SU-DHL-6 (cell line): ENCODE results near the gene LRRK1.

Source experiments
- H2AFZ ChIP-seq: fragments of 200-600 bp; sonication (generic); 2 replicates; pipeline ENCODE4 v1.6.1; 2014; ENCODE audit warnings: low read depth, mild to moderate bottlenecking, moderate library complexity, mixed read lengths, antibody characterized with exemption, low read length; ENCODE audit not compliant: severe bottlenecking
- H3F3A ChIP-seq: fragments of 200-600 bp; shearing (Covaris generic); 2 replicates; pipeline ENCODE4 v1.6.0; 2016; ENCODE audit warnings: antibody characterized with exemption, mild to moderate bottlenecking; ENCODE audit not compliant: insufficient read depth
- H3K27ac ChIP-seq: fragments of 200-600 bp; sonication (generic); 2 replicates; pipeline ENCODE4 v1.5.1; 2016; ENCODE audit warnings: low read depth, mild to moderate bottlenecking, low read length, moderate library complexity, mixed read lengths
- H3K27me3 ChIP-seq: fragments of 200-600 bp; sonication (generic), shearing (Covaris generic); 2 replicates; pipeline ENCODE4 v1.6.0; 2014; ENCODE audit warnings: mild to moderate bottlenecking, low read length
- H3K36me3 ChIP-seq: fragments of 200-600 bp; sonication (generic); 2 replicates; pipeline ENCODE4 v1.6.1; 2014; ENCODE audit warnings: mild to moderate bottlenecking, low read length, mixed read lengths
- H3K4me2 ChIP-seq: fragments of 300-600, 200-600 bp; shearing (Covaris generic), sonication (generic); 2 replicates; pipeline ENCODE4 v1.6.0; 2014; ENCODE audit warnings: low read length, low read depth, mild to moderate bottlenecking; ENCODE audit not compliant: poor library complexity, severe bottlenecking
- H3K4me3 ChIP-seq: fragments of 200-600 bp; sonication (generic); 2 replicates; pipeline ENCODE4 v1.5.1; 2014; ENCODE audit warnings: antibody characterized with exemption, low read length, mild to moderate bottlenecking, mixed read lengths; ENCODE audit not compliant: insufficient read depth, poor library complexity, severe bottlenecking
- H3K79me2 ChIP-seq: fragments of 200-600 bp; sonication (generic); 2 replicates; pipeline ENCODE4 v1.6.1; 2014; ENCODE audit warnings: mild to moderate bottlenecking, low read length, moderate library complexity; ENCODE audit not compliant: insufficient read depth
- H3K9ac ChIP-seq: fragments of 200-600 bp; sonication (generic); 2 replicates; pipeline ENCODE4 v1.7.0; 2014; ENCODE audit warnings: mild to moderate bottlenecking, low read length
- H3K9me2 ChIP-seq: fragments of 200-600 bp; sonication (generic); replicated peaks from 2 replicates; pipeline ENCODE4 v1.6.1; 2014; ENCODE audit warnings: low read length; ENCODE audit not compliant: insufficient read depth
- H3K9me3 ChIP-seq: fragments of 200-600 bp; sonication (generic); 2 replicates; pipeline ENCODE4 v1.6.1; 2014; ENCODE audit warnings: low read length, mixed read lengths; ENCODE audit not compliant: insufficient read depth
- H4K20me1 ChIP-seq: fragments of 200-600 bp; sonication (generic); 2 replicates; pipeline ENCODE4 v1.6.1; 2014; ENCODE audit warnings: low read depth, mild to moderate bottlenecking, antibody characterized with exemption, low read length, moderate library complexity, mixed read lengths
- EZH2phosphoT487 ChIP-seq: fragments of 200-600 bp; sonication (generic), shearing (Covaris generic); conservative IDR thresholded peaks from 2 replicates; pipeline ENCODE4 v1.6.1; 2018; ENCODE audit warnings: mild to moderate bottlenecking, antibody characterized with exemption, low read length, moderate library complexity, mixed read lengths
- TF ChIP-seq, protein P1 (sequence below): fragments of 200-600 bp; sonication (generic); IDR thresholded peaks from one replicate; pipeline ENCODE4 v1.5.1; 2017; ENCODE audit warnings: antibody characterized with exemption, mild to moderate bottlenecking, low read length, moderate library complexity; ENCODE audit not compliant: insufficient read depth, poor library complexity, severe bottlenecking

LRRK1 gene

DNA sequence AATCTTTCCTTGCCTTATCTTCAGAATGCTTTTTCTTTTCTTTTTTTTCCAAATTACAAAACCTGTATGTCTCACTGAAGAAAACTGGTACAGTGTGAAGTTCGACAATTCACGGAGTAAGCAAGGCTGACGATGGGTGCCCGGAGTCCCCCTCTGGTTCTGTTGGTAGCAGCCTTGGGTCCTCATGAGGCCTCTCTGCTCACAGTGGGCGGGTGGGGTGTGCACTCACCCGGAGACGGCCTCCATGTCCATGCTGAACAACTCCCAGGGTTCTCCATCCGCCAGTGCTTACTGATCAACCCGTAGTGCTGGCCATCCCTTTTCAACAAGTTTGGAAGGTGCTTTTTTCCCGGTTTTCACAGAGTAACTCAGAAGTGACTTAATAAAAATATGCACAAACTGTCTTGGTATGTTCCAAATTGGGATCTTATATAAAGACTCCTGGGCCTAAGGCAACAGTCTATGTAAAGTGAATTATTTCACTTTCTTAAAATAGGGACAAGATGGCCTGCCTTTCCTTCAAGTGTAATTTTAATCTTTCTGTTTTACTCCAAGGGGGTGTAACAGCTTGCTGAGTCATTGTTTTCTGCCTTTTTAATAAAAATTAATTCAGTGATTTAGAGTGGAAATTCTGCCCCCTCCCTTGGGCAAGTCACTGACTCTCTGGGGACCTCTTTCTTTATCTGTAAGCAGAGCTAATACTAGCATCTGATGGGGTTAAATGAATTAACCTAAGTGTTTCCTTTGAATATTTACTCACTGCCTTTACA is 23.7 kb downstream of the LRRK1 start:
- no peaks in the 10 kb centered on the region for H3K27me3 ChIP-seq

DNA sequence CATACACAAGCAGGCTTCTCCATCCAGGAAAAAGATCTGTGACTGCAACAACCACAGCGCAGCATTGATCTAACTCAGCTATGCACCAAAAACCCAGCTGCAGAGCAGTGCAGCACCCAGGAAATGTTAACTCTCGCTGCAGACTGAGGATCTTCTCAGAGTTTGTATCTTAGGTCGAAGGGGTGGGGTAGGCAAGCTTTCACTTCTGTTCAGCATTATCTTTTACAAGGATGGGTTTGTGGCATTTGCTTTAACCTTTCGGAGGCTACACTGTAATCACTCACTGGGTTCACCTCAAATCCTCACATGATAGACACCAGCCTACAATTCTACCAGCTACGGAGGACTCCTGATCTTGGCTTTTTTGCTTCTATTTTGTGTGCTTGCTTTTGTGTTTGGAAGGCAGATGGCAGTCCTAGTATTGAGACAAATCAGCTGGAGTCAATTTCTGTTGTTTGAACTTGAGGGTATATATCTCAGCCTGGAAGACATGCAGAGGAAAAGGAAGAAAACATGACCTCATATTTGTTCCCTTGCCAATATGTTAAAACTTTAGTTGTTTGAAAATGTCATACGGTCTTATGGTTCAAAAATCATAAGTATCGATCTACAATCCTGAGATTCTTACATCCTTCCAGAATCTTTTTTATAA is 25.2 kb downstream of the LRRK1 start:
- peak overlapping the region; percentile 16; the same call in 1 of the 2 replicates for H3K27ac ChIP-seq
- H3K79me2 ChIP-seq = peaks cover 100% of the 10 kb centered on the region
- peaks cover 29% of the 10 kb centered on the region for H3F3A ChIP-seq
- H3K4me2 ChIP-seq = no peak overlapping the region
- TF ChIP-seq, protein P1, sequence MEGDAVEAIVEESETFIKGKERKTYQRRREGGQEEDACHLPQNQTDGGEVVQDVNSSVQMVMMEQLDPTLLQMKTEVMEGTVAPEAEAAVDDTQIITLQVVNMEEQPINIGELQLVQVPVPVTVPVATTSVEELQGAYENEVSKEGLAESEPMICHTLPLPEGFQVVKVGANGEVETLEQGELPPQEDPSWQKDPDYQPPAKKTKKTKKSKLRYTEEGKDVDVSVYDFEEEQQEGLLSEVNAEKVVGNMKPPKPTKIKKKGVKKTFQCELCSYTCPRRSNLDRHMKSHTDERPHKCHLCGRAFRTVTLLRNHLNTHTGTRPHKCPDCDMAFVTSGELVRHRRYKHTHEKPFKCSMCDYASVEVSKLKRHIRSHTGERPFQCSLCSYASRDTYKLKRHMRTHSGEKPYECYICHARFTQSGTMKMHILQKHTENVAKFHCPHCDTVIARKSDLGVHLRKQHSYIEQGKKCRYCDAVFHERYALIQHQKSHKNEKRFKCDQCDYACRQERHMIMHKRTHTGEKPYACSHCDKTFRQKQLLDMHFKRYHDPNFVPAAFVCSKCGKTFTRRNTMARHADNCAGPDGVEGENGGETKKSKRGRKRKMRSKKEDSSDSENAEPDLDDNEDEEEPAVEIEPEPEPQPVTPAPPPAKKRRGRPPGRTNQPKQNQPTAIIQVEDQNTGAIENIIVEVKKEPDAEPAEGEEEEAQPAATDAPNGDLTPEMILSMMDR = no peak
- TF ChIP-seq EZH2phosphoT487 = no peak
- no peaks in the 10 kb centered on the region for H3K27me3 ChIP-seq
- no peak overlapping the region for H3K9ac ChIP-seq
- H2AFZ ChIP-seq = no peak overlapping the region
- peaks cover 69% of the 10 kb centered on the region for H3K36me3 ChIP-seq
- H3K4me3 ChIP-seq = no peak overlapping the region
- H4K20me1 ChIP-seq = peaks cover 16% of the 10 kb centered on the region; the same call in 1 of the 2 replicates
- no peaks in the 10 kb centered on the region for H3K9me2 ChIP-seq
- H3K9me3 ChIP-seq = no peaks in the 10 kb centered on the region

More for the DNA sequence above, 23.7 kb downstream of the LRRK1 start:
- no peak overlapping the region for H3K4me2 ChIP-seq
- H3K9ac ChIP-seq = no peak overlapping the region
- no peaks in the 10 kb centered on the region for H3K9me2 ChIP-seq
- peaks cover 11% of the 10 kb centered on the region; the same call in 1 of the 2 replicates for H4K20me1 ChIP-seq
- no peaks in the 10 kb centered on the region for H3K9me3 ChIP-seq
- H3K79me2 ChIP-seq = peaks cover 100% of the 10 kb centered on the region
- H3F3A ChIP-seq = peaks cover 27% of the 10 kb centered on the region
- TF ChIP-seq EZH2phosphoT487 = no peak
- TF ChIP-seq, protein P1 = no peak
- peaks cover 61% of the 10 kb centered on the region for H3K36me3 ChIP-seq
- peak overlapping the region; percentile 64 for H3K27ac ChIP-seq
- H2AFZ ChIP-seq = no peak overlapping the region
- no peak overlapping the region for H3K4me3 ChIP-seq

DNA sequence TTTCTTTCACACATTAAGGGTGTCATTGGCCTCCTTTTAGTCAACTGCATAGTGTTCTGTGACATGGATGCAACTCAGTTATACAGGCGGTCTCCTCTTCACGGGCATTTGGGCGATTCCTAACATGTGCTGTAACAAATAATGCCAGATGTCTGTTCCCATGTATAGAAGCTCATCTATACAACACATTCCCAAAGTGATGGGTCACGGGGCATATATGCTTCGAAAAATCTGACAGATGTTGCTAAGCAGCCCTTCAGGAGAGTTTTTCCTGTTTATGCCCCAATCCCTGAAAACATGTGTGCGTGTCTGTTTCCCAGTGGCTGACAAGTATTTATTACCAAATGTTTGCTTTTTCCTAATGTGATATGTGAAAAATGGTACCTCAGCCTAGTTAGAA is 25.8 kb downstream of the LRRK1 start:
- Histone ChIP-seq H3K27me3 (no peaks in the 10 kb centered on the region), H3K4me3 (no peak overlapping the region), H4K20me1 (peaks cover 16% of the 10 kb centered on the region; the same call in 1 of the 2 replicates), H3K9me3 (no peaks in the 10 kb centered on the region), H3K27ac (no peak overlapping the region), H2AFZ (no peak overlapping the region), H3F3A (peaks cover 29% of the 10 kb centered on the region), H3K9me2 (no peaks in the 10 kb centered on the region), H3K36me3 (peaks cover 73% of the 10 kb centered on the region), H3K4me2 (no peak overlapping the region), H3K9ac (no peak overlapping the region), H3K79me2 (peaks cover 100% of the 10 kb centered on the region)
- TF ChIP-seq, protein P1 = no peak
- no peak for TF ChIP-seq EZH2phosphoT487
